ENCODE data around the gene USP15.

Gene USP15

DNA sequence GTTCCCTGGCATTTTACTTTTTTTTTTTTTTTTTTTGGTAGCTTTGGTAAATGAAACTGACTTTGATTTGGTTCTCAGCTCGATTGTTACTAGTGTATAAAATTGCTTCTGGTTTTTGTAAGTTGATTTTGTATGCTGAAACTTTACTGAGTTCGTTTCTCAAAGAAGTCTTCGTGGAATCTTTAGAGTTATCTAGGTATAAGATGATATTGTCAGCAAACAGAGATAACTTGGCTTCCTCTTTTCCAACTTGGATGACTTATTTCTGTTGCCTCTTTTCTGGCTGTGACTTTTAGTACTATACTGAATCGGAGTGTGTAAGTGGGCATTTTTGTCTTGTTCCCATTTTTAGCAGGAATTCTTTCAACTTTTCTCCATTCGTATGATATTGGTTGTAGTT is 28.1 kb downstream of the USP15 start:
- DNase-seq: no peak

DNA sequence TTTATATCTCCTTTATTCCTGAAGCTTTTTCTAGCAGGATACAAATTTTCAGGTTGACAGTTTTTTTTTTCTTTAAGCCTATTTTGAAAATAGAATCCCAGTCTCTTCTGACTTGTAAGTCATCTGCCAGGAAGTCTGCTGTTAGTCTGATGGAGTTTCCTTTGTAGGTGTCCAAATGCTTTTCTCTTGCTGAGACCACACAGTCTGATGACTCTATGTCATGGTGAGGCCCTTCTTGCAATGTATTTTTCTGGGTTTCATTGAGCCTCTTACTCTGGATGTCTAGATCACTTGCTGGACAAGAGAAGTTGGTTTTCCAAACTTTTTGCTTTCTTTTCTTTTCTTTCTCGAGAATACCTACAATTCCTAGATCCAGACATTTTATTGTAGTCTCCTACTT is 30.6 kb downstream of the USP15 start:
- no peak for DNase-seq

DNA sequence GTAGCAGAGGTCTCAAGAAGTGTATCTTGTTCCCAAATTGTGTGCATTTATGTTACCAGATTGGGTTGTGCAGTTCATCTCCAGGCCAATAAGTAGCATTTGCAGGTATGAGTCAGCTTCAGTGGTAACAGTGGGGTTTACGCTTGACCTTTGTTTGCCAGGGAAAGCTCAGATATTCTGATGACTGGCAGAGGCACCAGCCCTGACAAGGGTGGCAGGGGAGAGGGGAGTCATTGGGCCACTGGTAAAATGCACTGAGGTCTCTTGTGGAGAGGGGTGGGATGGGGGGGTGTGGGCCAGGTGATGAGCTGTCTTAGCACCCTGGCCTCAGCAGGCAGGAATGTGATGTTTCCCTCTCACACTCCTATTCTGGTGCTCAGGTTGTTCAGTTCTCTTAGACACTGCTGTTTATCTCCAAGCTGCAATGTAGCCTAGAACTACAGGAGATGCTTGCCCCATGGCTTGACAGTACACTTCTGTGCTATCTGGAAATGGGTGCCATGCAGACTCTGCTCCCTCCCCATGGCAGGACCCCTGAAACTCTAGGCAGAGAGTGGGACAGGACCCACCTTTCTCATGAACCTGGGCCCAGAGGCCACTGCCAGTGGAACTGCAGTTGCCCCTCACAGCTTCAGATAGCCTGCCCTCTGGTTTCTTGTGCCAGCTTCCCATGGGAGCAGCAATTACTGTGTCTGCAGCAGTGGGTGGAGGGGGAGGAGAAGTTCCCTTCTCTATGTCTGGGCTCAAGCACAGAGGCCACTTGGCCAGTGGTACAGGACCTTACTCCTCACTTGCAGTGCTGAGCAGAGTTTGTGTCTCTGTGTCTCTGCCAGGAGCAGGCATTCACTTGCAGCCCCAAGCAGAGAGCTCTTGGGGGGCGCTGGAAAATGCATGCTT is 31.9 kb downstream of the USP15 start:
- peak; percentile 29 for DNase-seq

DNA sequence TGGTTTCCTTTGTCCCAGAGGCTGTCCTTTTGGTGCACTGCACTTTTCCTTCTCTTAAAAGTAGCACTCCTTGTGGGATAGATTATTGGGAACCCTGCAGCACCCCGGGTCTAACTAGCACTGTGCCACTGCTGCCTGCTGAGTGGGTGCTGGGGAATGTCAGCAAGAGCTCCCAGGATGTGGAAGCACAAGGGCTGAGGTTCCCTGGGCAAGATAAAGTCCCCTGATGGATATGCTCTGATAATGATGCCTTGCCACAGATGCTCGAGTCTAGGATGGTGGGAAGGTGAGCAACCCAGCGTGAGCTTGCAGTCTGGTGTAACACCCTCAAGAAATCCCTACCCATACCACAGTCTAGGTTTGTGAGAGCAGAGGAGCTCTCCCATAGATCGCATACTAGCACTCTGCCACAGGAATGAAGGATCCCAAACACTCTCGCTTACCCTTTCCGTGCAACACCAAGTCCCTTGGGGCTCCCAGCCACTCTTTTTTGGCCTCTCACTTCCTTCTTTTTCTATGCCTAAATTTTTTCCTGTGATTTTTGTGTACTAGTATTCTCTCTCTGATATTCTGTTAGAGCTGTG is 32.6 kb downstream of the USP15 start:
- peak; percentile 20 for DNase-seq

DNA sequence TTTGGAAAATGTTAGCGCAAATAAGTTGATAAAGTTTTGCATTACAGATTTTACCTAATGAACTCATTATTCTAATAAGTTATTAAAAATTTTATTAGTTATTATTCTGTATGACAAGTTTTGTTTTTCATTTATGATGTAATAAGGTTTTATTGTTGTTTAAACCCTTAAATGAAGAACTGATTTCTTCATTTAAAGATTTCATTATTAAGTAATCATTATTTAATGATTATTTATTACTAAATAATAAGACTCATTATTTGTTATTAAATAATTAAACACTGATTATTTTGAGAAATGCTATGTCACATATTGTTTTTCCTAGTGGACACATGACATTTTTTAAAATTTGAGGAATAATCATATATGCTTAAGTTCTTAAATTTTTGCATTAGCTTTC is 34.2 kb downstream of the USP15 start:
- no peak for DNase-seq

DNA sequence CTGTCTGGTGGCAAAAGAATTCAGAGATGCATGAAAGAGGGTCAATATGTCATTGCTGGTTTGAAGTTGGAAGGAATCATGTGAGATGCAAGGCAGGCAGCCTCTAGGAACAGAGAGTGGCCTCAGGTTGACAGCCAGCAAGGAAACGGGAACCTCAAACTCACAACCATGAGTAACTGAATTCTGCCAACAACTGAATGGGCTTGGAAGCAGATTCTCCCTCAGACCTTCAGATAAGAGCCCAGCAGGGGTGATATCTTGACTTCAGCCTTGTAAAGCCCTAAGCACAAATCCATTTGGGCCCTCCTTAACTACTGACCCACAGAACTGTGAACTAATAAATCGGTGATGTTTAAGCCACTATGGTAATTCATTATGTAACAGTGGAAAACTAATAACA is 35.8 kb downstream of the USP15 start:
- no peak for DNase-seq

DNA sequence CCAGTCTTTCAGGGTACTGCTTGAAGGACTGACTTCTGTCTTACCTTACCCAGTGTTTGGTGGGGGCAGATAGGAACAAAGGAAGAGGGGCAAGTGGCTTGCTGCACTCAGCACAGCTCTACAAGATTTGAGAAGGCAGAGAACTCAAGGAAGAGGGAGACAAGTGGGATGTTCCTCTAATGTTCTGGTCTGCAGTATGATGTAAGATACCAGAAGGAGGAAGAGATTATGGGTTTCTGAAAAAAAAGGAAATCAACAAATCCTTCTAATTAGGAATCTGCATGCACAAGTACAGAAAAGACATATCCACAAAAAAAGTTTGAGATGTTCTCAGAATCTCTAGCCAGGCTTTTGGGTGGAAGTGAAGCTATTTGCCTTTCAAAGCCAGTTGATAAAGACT is 37.1 kb downstream of the USP15 start:
- no peak for DNase-seq

DNA sequence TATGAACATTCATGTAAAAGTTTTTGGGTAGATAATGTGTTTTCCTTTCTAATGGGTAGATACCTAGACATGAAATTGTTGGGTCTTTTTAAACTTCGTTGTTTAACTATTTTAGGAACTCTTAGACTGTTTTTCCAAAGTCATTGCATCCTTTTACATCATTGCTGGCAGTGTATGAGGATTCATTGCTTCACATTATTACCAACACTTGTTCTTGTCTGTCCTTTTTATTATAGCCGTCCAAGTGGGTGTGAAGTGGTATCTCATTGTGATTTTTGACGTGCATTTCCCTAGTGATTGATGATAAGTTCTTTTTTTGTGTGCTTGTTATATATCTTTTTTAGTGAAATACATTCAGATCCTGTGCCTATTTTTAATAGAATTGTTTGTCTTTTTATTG is 39.4 kb downstream of the USP15 start:
- no peak for DNase-seq

DNA sequence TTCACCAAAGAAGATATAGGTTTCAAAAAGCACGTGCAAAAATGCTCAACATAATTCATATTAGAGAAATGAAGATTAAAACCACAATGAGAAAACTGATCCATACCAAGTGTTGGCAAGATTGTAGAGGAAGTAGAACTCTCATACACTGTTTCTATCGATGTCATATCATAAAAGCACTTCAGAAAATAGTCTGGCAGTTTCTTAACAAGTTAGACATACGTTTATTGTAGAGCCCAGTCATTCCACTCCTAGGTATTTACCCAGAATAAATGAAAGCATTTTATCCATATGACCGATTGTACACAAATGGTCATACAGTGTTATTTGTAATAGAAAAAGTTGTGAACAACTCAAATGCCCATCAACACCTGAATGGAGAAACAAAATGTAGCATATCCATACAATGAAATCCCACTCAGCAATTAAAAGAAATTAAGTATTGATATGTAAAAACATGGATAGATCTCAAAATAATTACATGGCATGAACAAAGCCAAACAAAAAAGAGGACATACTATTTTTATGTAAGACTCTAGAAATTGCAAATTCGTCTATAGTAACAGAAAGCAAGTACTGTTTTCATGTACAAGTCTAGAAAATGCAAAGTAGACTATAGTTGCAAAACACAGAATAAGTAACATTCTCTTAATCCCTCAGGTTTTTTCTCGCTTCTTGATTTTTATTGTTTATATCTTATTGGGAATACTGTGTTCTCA is 41.0 kb downstream of the USP15 start:
- no peak for DNase-seq

DNA sequence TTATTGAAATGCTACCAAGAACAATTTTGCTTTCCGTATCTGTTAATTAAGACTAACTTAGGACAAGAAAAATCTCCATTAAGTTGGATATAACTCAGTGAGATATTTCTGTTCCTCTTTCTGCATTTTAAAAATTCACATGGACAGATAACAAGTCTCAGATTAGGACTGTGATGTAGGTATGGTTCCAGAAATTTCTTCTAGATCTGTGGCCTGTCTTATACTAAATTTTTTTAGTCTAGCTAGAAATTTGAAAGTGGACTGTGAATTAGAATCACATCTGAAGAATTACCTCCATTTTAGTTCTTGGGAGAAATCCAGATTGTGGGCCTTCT is 41.6 kb downstream of the USP15 start:
- no peak for DNase-seq

DNA sequence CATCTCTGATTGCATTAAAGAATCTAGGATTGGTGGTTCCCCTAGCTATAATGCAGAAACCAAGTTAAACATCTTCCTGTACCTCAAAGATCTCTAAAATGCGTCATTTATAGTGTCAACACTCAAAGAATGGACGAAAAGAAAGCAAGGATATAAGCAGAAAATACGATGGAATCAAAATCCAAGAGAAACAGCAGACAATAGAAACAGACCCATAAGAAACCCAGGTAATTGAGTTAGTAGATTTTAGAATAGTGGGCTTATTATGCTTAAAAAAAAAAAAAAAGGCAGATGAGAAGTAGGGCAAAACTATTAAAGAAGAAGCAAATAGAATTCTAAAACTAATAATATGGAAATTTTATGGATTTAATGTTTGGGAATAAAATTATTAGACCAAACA is 44.4 kb downstream of the USP15 start:
- DNase-seq: no peak

DNA sequence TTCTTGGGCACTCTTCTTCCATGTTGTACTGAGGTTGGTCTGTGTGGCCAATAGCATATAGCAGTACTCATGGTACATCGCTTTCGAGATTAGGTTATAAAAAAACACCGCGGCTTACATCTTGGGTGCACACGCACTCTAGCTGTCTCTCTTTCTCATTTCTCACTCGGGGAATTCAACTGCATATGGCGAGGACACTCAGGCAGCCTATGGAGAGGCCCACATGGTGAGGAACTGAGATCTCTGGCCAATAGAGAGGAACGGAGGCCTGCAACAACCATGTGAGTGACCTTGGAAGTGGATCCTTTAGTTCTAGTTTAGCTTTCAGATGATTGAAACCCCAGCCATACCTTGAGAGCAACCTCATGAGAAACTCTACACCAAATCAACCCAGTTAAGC is 45.6 kb downstream of the USP15 start:
- no peak for DNase-seq

DNA sequence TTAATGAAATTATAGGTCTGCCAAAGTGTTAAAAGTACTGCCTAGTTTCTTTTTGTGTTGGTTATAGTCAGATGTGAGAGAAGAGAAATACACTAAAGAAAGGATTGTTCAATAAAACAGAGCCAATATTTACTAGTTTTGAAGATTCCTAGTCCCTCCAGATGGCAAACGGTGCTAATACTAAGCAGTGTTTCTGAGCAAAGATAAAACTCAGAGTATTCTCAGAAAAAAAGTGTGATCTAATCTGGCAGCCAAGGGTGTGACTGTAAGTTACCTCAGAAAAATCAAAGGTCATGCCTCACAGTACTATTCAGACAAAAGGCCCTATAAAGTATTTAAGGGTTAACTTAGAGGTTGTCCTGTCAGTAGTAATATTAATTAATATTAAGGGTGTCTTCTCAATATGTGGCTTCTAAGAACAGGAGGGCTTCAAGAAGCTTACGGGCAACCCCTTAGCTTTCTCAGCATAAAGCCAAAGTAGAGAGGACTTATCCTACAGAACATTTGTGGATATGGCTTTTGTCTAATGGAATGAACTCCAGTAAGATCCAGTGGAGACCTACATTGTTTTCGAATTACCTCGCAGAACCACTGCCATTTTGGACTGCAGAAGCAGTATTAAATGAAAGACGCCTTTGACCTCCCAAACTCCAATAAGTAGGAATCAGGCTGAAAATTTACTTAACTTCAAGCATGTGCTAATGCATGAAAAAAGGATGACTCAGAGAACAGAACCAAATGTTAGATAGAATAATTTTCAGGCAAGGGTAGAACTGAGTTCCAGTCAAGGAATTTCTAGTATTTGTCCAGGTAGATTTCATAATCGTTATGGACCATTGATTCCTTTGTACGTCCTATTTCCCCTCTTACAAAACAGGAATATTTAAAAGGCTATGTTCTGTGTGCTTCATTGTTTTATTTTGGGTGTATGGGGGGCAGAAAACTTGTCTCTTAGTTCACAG is 46.6 kb downstream of the USP15 start:
- no peak for DNase-seq

DNA sequence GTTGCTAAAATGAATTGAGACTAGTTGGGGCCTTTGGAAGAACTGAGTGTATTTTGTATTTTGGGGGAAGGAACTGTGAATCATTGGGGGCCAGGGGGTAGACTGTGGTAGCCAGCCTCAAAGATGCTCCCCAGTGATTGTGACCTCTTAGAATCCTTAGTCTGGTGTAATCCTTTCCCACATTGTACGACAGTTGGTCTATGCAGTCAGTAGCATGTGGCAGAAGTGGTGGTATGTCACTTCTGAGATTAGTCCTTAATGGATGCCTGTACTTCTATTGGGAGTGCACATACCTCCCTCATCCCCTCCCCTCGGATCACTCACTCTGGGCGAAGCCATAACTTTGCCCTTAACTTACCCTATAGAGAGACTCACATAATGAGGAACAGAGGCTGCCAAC is 48.0 kb downstream of the USP15 start:
- no peak for DNase-seq

DNA sequence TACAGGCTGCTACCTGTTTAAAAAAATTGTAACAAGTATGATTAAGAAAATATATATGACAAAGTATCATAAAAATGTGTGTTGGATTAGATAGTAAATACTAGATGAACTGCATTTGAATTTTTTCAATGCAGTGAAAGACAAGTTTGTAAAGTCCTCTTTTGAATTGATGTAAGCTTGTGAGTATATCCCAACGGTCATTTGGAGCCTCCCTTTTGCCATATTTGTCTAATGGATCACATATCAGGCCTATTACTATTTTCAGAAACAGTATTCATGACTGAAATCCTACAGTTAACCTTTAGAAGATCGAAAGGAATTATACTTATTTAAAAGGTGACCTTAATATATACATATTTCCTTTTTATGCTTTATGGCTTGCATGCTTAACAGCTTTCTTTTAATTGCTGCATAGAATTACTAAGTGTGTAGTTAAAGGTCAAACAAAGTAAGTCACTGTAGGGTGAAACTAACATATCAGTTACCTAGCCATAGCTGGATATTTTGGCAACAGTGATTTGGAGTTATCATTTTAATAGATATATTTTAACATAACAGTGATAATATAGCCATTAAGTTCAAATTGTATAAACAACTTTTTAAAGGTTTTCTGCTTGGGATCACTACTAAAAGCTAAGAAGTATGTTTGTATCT is 53.6 kb downstream of the USP15 start:
- no peak for DNase-seq

DNA sequence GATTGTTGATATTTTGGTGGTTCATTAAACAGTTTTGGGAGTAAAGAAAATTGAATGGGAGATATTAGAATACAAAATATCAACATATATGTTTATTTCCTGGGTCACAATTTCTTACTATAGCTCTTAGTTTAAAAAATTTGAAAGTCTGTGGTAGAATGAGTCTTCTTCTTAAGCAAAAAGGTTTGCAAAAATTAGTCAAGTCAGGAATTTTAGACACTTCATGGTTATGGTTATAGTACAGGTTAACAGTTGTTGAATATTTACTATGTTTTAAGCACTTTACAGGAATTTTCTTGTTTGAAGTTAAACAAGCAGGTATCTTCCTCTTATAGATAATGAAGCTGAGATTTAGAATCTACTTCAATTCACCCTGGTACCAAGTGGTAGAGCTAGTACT is 56.8 kb downstream of the USP15 start:
- no peak for DNase-seq

DNA sequence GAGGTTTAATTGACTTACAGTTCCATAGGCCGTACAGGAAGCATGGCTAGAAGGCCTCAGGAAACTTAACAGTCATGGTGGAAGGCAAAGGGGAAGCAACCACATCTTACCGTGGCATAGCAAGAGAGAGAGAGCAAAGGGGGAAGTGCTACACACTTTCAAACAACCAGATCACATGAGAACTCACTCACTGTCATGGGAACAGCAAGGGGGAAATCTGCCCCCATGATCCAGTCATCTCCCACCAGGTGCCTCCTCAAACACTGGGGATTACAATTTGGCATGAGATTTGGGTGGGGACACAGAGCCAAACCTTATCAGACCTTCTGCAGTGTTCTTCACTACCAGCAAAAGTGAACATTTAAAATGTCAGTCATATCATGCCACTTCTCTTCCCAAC is 58.9 kb downstream of the USP15 start:
- no peak for DNase-seq

DNA sequence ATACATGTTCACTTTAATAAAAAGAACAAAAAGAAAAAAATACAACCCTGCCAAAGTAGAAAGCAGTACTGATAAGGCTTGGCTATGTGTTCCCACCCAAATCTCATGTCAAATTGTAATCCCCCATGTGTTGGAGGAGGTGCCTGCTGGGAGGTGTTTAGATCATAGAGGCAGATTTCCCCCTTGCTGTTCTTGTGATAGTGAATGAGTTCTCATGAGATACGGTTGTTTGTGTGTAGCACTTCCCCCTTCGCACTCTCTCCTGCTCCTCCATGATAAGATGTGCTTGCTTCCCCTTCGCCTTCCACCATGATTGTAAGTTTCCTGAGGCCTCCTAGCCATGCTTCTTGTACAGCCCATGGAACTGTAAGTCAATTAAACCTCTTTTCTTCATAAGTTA is 59.9 kb downstream of the USP15 start:
- no peak for DNase-seq

DNA sequence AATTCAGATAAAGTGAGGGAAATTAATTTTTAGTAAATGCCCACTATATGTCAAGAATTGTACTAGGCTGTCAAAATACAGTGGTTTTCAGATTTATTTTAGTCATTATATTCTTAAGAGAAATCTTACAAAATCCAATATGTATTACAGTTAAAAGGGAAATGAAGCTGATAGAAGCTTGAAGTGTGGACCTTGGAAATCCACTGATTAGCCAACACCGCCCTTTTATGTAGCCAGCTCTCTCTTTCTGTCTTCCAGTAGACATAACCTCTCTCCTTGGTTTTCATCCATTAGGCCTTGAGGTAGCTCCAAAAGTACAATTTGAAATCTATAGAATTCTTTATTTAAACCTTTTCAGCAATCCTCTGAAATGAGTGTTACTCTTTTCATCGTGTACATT is 63.2 kb downstream of the USP15 start:
- DNase-seq: no peak

DNA sequence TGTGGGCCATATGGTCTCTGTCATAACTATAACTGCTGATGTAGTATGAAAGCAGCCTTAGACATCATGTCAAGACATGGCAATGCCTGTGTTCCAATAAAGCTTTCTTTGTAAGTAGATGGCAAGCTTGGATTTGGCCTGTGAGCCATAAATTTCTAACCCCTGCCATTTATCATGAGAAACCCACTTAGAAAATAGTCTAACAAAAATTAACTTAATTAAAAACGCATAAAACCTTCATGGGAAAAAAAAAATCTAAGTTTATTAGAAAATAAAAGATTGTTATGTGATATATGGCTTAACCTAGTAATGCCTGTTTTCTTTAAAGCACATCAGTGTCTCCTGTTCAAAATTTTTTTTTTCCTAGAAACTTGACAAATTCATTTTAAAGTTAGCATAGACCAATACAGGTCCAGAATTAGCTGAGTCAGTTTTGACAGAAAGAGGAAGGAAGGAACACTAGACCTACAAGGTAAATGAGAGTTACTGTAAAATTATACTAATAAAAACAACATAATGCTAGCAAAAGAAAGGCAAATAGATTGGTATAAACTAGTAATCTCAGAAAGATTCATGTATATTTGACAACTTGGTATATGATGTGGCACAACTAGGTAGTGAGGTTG is 68.2 kb downstream of the USP15 start:
- DNase-seq: no peak

DNA sequence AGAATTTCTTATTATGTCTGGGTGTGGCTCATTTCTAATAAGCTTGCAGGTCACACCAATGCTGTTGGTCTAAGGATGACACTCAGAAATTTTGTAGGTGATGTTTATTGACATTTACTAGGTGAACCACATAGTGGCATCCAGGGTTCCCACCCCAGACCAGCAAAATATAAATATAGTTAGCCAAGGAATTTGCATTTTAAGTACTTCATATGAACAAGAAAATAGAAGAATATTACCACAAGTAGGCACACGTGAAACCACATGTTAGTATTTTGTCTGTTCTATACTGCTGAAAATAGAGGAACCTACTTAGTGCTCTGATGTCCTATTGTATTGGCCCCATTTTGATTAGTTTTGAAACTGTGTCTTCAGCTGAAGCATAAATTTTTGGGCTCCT is 71.1 kb downstream of the USP15 start:
- DNase-seq: no peak

DNA sequence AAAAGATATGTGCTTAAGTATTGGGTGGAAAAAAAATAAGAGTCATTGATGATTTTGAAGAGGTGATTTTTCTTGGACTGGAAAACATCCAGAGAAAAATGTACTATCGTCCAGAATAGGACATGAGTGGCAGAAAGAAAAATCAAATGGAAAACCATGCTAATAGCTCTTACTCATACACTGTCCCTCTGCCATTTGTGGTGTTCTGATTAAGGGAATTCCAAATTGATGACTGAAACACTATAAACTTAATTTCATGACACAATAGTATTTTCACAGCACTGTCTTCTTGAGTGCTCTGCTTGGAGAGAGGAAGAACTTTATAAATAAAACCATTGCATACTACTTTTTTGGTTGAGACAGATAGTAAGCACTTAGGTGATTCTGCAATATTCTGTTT is 72.4 kb downstream of the USP15 start:
- DNase-seq: no peak
